ENCODE data around the gene MIOS. TPM values are rescaled to one million over a fixed set of nuclear protein-coding genes. Genes with fewer than 3 reads are reported as not detected.

The MIOS gene
- total and polyA plus RNA-seq, 9 of the 15 experiments (the other 6 are each of a cell fraction or from before 2014, with no cell fraction given), result 7.8 to 47.8 (median 30.6) TPM

- TF ChIP-seq ZNF551 (CRISPR knock-in tag; IDR thresholded peaks at IDR 0.05) (no peak), HMGN3 (IDR thresholded peaks at IDR 0.05; ENCODE audit: borderline replicate concordance, extremely low read depth, insufficient read length, low read depth, low read length) (peak; percentile 67), HIVEP1 (CRISPR knock-in tag; IDR thresholded peaks at IDR 0.05) (0 out of 2 replicates have a peak, but pooled peaks have one; percentile 6), SUPT5H (IDR thresholded peaks at IDR 0.05) (peak; percentile 87), ZNF184 (CRISPR knock-in tag; IDR thresholded peaks at IDR 0.05) (no peak), ZNF445 (CRISPR knock-in tag; IDR thresholded peaks at IDR 0.05; ENCODE audit: low read depth) (peak; percentile 65; the same call in 1 of the 2 replicates), OTX1 (CRISPR knock-in tag; IDR thresholded peaks at IDR 0.05) (no peak), BCOR (IDR thresholded peaks at IDR 0.05) (peak; percentile 72), PPARD (CRISPR knock-in tag; IDR thresholded peaks at IDR 0.05) (no peak), ESRRA (IDR thresholded peaks at IDR 0.05; ENCODE audit: borderline replicate concordance, low read depth) (peak; percentile 31), BRD9 (IDR thresholded peaks at IDR 0.05; ENCODE audit: low read depth, partially characterized antibody) (peak; percentile 47), NCOR1 (IDR thresholded peaks at IDR 0.05) (peak; percentile 35; the same call in 1 of the 2 replicates), ZFX (CRISPR knock-in tag; IDR thresholded peaks at IDR 0.05) (peak; percentile 59), ZNF79 (CRISPR knock-in tag; IDR thresholded peaks at IDR 0.05; ENCODE audit: low read depth) (no peak), ZNF436 (CRISPR knock-in tag; IDR thresholded peaks at IDR 0.05) (no peak), SRSF3 (IDR thresholded peaks at IDR 0.05; ENCODE audit: insufficient read depth, low read length) (no peak), MAFG (tag; conservative IDR thresholded peaks at IDR 0.05) (no peak), HNRNPLL (IDR thresholded peaks at IDR 0.05; ENCODE audit: low read depth, low read length, poor library complexity, severe bottlenecking) (peak; percentile 74), HLTF (IDR thresholded peaks at IDR 0.05) (peak; percentile 62; the same call in 1 of the 2 replicates), NR0B1 (IDR thresholded peaks at IDR 0.05; ENCODE audit: partially characterized antibody) (no peak), KAT7 (CRISPR knock-in tag; IDR thresholded peaks at IDR 0.05; ENCODE audit: borderline replicate concordance) (no peak; the same call in 1 of the 2 replicates), NFE2 (IDR thresholded peaks at IDR 0.05; ENCODE audit: low read depth) (0 out of 2 replicates have a peak, but pooled peaks have one; percentile 2)
- TF ChIP-seq, protein P1, sequence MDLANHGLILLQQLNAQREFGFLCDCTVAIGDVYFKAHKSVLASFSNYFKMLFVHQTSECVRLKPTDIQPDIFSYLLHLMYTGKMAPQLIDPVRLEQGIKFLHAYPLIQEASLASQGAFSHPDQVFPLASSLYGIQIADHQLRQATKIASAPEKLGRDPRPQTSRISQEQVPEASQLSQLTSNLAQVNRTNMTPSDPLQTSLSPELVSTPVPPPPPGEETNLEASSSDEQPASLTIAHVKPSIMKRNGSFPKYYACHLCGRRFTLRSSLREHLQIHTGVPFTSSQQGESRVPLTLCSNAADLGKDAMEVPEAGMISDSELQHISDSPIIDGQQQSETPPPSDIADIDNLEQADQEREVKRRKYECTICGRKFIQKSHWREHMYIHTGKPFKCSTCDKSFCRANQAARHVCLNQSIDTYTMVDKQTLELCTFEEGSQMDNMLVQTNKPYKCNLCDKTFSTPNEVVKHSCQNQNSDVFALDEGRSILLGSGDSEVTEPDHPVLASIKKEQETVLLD (IDR thresholded peaks at IDR 0.05), result peak; percentile 87
- TF ChIP-seq, protein P2, sequence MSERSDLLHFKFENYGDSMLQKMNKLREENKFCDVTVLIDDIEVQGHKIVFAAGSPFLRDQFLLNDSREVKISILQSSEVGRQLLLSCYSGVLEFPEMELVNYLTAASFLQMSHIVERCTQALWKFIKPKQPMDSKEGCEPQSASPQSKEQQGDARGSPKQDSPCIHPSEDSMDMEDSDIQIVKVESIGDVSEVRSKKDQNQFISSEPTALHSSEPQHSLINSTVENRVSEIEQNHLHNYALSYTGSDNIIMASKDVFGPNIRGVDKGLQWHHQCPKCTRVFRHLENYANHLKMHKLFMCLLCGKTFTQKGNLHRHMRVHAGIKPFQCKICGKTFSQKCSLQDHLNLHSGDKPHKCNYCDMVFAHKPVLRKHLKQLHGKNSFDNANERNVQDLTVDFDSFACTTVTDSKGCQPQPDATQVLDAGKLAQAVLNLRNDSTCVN (CRISPR knock-in tag; IDR thresholded peaks at IDR 0.05), result 0 out of 2 replicates have a peak, but pooled peaks have one; percentile 23
- TF ChIP-seq, protein P3, sequence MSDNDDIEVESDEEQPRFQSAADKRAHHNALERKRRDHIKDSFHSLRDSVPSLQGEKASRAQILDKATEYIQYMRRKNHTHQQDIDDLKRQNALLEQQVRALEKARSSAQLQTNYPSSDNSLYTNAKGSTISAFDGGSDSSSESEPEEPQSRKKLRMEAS (CRISPR knock-in tag; IDR thresholded peaks at IDR 0.05), result peak; percentile 51; the same call in 1 of the 2 replicates
Observed at GRCh38 chr7:7640221-7641128, 73.8 kb downstream of the MIOS start, which contains the start of gene UMAD1 (continued).

Measured in K562 (cell line).